HCT116 (cell line): ENCODE results near the gene BLOC1S6. TPM values are rescaled to one million over a fixed set of nuclear protein-coding genes. Genes with fewer than 3 reads are reported as not detected.

Source experiments
- ATAC-seq: fragments of 200-7000 bp; cut with Tn5 transposase; 2 replicates; pipeline ENCODE4 v1.9.1; 2020; ENCODE audit warnings: mild to moderate bottlenecking, moderate library complexity
- BruUV-seq: library from RNA; stranded (reverse); fragments of 400-500 nt; replicated peaks from 2 replicates; lab custom pipeline; 2021; lab: Mats Ljungman, UMichigan
- CTCF ChIA-PET: fragments of 300-600 bp; sonication (Branson Sonifier 250); formaldehyde crosslinking; loops from one replicate; lab custom pipeline; 2021; ENCODE audit warnings: antibody characterized with exemption; lab: Charles Lee
- POLR2A ChIA-PET: fragments of 300-600, 350-600 bp; sonication (Branson Sonifier 250); formaldehyde crosslinking; loops from one replicate; lab custom pipeline; 2021; ENCODE audit warnings: antibody characterized with exemption; lab: Charles Lee
- RAD21 ChIA-PET, 2 experiments: fragments of 300-600 bp; sonication (Branson Sonifier 250); formaldehyde crosslinking; loops; one replicate each; lab custom pipeline; 2023; ENCODE audit warnings: low total read pairs in 2 of 2; ENCODE audit not compliant: uncharacterized antibody in 2 of 2, unreplicated experiment in 2 of 2, low non-redundant PET in 1 of 2; lab: Charles Lee
- DNase-seq: peaks from one replicate; pipeline ENCODE4 v3.0.0-alpha.2; 2010; ENCODE audit warnings: low read depth, low spot score
- H2AFZ ChIP-seq: fragments of 200-600 bp; shearing (Covaris generic), sonication (generic); 2 replicates; pipeline ENCODE4 v1.6.1; 2017; ENCODE audit warnings: low read depth, mixed run types, mixed read lengths, antibody characterized with exemption, low read length; ENCODE audit not compliant: poor library complexity, severe bottlenecking
- H3K27ac ChIP-seq: 2 replicates; pipeline ENCODE4 v1.5.1; 2012; ENCODE audit warnings: low read depth, low read length
- H3K27me3 ChIP-seq: fragments of 200-600 bp; sonication (generic); 2 replicates; pipeline ENCODE4 v1.6.1; 2016; ENCODE audit warnings: mixed run types, low read length, mixed read lengths; ENCODE audit not compliant: insufficient read depth
- H3K36me3 ChIP-seq, 2 experiments: fragments of 200-500 bp in 1 of 2; fragments of 200-600 bp in 1 of 2; sonication (Bioruptor generic) in 1 of 2; sonication (generic) in 1 of 2; 2 replicates each; pipeline versions ENCODE4 v1.5.1 to v1.6.1; 2014 to 2016; ENCODE audit warnings: low read length in 2 of 2, inconsistent platforms in 1 of 2, mixed read lengths in 1 of 2, mixed run types in 1 of 2; ENCODE audit not compliant: insufficient read depth in 2 of 2, control insufficient read depth in 1 of 2
- H3K4me1 ChIP-seq, 2 experiments: fragments of 200-600 bp in 1 of 2; sonication (generic) in 1 of 2; 2 replicates each; pipeline versions ENCODE4 v1.5.1 to v1.6.1; 2012 to 2017; ENCODE audit warnings: low read length in 2 of 2, inconsistent platforms in 1 of 2, mild to moderate bottlenecking in 1 of 2, mixed read lengths in 1 of 2, mixed run types in 1 of 2, moderate library complexity in 1 of 2; ENCODE audit not compliant: insufficient read depth in 2 of 2, control insufficient read depth in 1 of 2
- H3K4me2 ChIP-seq: fragments of 200-600 bp; sonication (generic); 2 replicates; pipeline ENCODE4 v1.6.1; 2017; ENCODE audit warnings: mixed run types, low read length, mixed read lengths
- H3K4me3 ChIP-seq, 2 experiments: fragments of 200-600 bp in 1 of 2; sonication (generic) in 1 of 2; replicated peaks in 1 of 2; 2 replicates each; pipeline ENCODE4 v1.5.1; 2011 to 2016; ENCODE audit warnings: low read length in 2 of 2, control low read depth in 1 of 2, low read depth in 1 of 2, mild to moderate bottlenecking in 1 of 2, mixed read lengths in 1 of 2, mixed run types in 1 of 2
- H3K79me2 ChIP-seq: fragments of 200-600 bp; sonication (generic); 2 replicates; pipeline ENCODE4 v1.6.1; 2017; ENCODE audit warnings: mild to moderate bottlenecking, mixed run types, low read length, moderate library complexity, mixed read lengths; ENCODE audit not compliant: insufficient read depth
- H3K9ac ChIP-seq: fragments of 200-600 bp; sonication (generic); 2 replicates; pipeline ENCODE4 v1.6.1; 2016; ENCODE audit warnings: low read length, mixed read lengths
- H3K9me2 ChIP-seq: fragments of 200-600 bp; sonication (generic), shearing (Covaris generic); 2 replicates; pipeline ENCODE4 v1.6.1; 2017; ENCODE audit warnings: mixed run types, mild to moderate bottlenecking, moderate library complexity; ENCODE audit not compliant: insufficient read depth
- H3K9me3 ChIP-seq, 2 experiments: fragments of 200-500 bp in 1 of 2; fragments of 200-600 bp in 1 of 2; sonication (Bioruptor generic) in 1 of 2; sonication (generic) in 1 of 2; 2 replicates each; pipeline ENCODE4 v1.6.1; 2014 to 2017; ENCODE audit warnings: low read length in 2 of 2, mixed read lengths in 2 of 2, inconsistent platforms in 1 of 2, low read depth in 1 of 2, mild to moderate bottlenecking in 1 of 2, mixed run types in 1 of 2, moderate library complexity in 1 of 2; ENCODE audit not compliant: control insufficient read depth in 1 of 2, insufficient read depth in 1 of 2
- H4K20me1 ChIP-seq: fragments of 200-600 bp; sonication (generic), shearing (Covaris generic); 2 replicates; pipeline ENCODE4 v1.6.1; 2017; ENCODE audit warnings: mixed run types, mild to moderate bottlenecking, moderate library complexity; ENCODE audit not compliant: insufficient read depth
- CTCF ChIP-seq, 3 experiments: fragments of 200-600 bp in 1 of 3; sonication (generic) in 1 of 3; IDR thresholded peaks in 2 of 3; conservative IDR thresholded peaks in 1 of 3; 2 replicates each; pipeline ENCODE4 v1.5.1; 2012 to 2017; ENCODE audit warnings: low read depth in 2 of 3, low read length in 2 of 3, antibody characterized with exemption in 1 of 3, borderline replicate concordance in 1 of 3, control low read depth in 1 of 3, mild to moderate bottlenecking in 1 of 3, mixed read lengths in 1 of 3, mixed run types in 1 of 3, moderate library complexity in 1 of 3; ENCODE audit not compliant: insufficient read depth in 1 of 3
- JUND ChIP-seq: IDR thresholded peaks from 2 replicates; pipeline ENCODE4 v1.6.1; 2012
- REST ChIP-seq: IDR thresholded peaks from 2 replicates; pipeline ENCODE4 v1.6.1; 2012; ENCODE audit warnings: low read depth
- SRF ChIP-seq: IDR thresholded peaks from 2 replicates; pipeline ENCODE4 v1.6.1; 2012; ENCODE audit warnings: low read depth
- intact Hi-C: fragments of 100-400 bp; cut with micrococcal nuclease; formaldehyde crosslinking; loops from 2 replicates; pipeline ENCODE4 v1.10.0; 2022
- total RNA-seq: library from RNA; stranded (reverse); gene quantifications from one replicate; pipeline ENCODE4 v1.2.1, GENCODE V29; 2021; ENCODE audit not compliant: unreplicated experiment

Gene BLOC1S6
- total RNA-seq, 1 experiment from 2014 or later: 40.7 TPM

GRCh38 chr15:45618813-45619212, 31.6 kb downstream of the BLOC1S6 start:
- no peak overlapping the region for H3K4me2 ChIP-seq
- no peaks in the 10 kb centered on the region for H3K4me1 ChIP-seq
- H3K9ac ChIP-seq: no peak overlapping the region
- no peaks in the 10 kb centered on the region for H3K27me3 ChIP-seq
- H3K9me2 ChIP-seq: no peaks in the 10 kb centered on the region
- ATAC-seq: peak; percentile 28; the same call in 1 of the 2 replicates
- no peak overlapping the region for H2AFZ ChIP-seq
- H3K36me3 ChIP-seq: no peaks in the 10 kb centered on the region
- no TSS peak for BruUV-seq
- H4K20me1 ChIP-seq: no peaks in the 10 kb centered on the region
- intact Hi-C loops: loop anchor here (10.0 kb wide), 2 partner anchors 414 to 454 kb away; no protein-coding TSS in a partner anchor
- H3K9me3 ChIP-seq: no peaks in the 10 kb centered on the region
- H3K27ac ChIP-seq: no peak overlapping the region
- RAD21 ChIA-PET: no interaction called here
- DNase-seq: no peak
- TF ChIP-seq JUND: no peak
- no peak for TF ChIP-seq REST
- TF ChIP-seq CTCF (IDR thresholded peaks at IDR 0.05 in 2 of 3, conservative IDR thresholded peaks at IDR 0.05 in 1 of 3; ENCODE audit: borderline replicate concordance in 1 of 3, insufficient read depth in 1 of 3, low read depth in 2 of 3, low read length in 2 of 3): 0 out of 6 replicates have a peak, but pooled peaks of 1 of the 3 experiments have one; percentile 25
- TF ChIP-seq SRF: no peak
- CTCF ChIA-PET: interaction anchor here (1.0 kb wide), 1 partner anchor 16 kb away, joined by 3 read pairs; the partner anchor contains the start of gene SQOR
- POLR2A ChIA-PET: no interaction called here
- no peaks in the 10 kb centered on the region for H3K79me2 ChIP-seq
- no peak overlapping the region for H3K4me3 ChIP-seq
